ENCODE measurements around the gene CLASP1.

Gene CLASP1

DNA sequence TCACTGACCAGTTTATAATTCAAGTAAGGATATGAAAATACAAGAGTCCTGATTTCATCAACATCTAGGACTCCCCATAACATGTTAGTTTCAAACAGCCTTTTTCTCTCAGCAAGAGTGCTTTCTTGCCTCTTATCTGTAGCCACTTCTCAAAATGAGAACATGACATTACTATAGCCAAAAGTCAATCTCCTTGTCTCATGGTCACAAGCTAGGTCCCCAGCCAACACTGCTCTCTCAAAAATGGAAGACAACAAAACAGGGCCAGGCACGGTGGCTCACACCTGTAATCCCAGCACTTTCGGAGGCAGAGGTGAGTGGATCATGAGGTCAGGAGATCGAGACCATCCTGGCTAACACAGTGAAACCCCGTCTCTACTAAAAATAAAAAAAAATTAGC is 15.8 kb downstream of the CLASP1 start:
- Histone ChIP-seq H3K79me2 (ENCODE audit: insufficient read depth, low read length) (peaks cover 83% of the 10 kb centered on the region), H3K9me3 (ENCODE audit: low read length) (no peaks in the 10 kb centered on the region), H3K27ac (ENCODE audit: low read depth, low read length, poor library complexity, severe bottlenecking) (no peak overlapping the region), H3F3A (ENCODE audit: insufficient read depth, low read length) (peaks cover 6% of the 10 kb centered on the region; the same call in 1 of the 2 replicates), H3K4me1 (ENCODE audit: insufficient read depth, low read length, severe bottlenecking) (peaks cover 25% of the 10 kb centered on the region), H3K4me2 (ENCODE audit: low read length) (no peak overlapping the region), H3K36me3 (ENCODE audit: insufficient read depth, low read length) (peaks cover 15% of the 10 kb centered on the region; the same call in 1 of the 2 replicates), H3K9ac (ENCODE audit: low read length) (no peak overlapping the region), H4K20me1 (ENCODE audit: insufficient read depth, low read length) (no peaks in the 10 kb centered on the region), H3K27me3 (ENCODE audit: insufficient read depth, low read length) (no peaks in the 10 kb centered on the region), H3K4me3 (ENCODE audit: low read depth, low read length, poor library complexity, severe bottlenecking) (no peak overlapping the region), H2AFZ (ENCODE audit: low read length) (no peak overlapping the region), H3K9me2 (ENCODE audit: low read depth, low read length) (no peaks in the 10 kb centered on the region)
- TF ChIP-seq EZH2 (IDR thresholded peaks at IDR 0.05; ENCODE audit: borderline replicate concordance, low read length) = no peak
- TF ChIP-seq, protein P1, sequence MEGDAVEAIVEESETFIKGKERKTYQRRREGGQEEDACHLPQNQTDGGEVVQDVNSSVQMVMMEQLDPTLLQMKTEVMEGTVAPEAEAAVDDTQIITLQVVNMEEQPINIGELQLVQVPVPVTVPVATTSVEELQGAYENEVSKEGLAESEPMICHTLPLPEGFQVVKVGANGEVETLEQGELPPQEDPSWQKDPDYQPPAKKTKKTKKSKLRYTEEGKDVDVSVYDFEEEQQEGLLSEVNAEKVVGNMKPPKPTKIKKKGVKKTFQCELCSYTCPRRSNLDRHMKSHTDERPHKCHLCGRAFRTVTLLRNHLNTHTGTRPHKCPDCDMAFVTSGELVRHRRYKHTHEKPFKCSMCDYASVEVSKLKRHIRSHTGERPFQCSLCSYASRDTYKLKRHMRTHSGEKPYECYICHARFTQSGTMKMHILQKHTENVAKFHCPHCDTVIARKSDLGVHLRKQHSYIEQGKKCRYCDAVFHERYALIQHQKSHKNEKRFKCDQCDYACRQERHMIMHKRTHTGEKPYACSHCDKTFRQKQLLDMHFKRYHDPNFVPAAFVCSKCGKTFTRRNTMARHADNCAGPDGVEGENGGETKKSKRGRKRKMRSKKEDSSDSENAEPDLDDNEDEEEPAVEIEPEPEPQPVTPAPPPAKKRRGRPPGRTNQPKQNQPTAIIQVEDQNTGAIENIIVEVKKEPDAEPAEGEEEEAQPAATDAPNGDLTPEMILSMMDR (IDR thresholded peaks at IDR 0.05; ENCODE audit: low read length) = no peak

DNA sequence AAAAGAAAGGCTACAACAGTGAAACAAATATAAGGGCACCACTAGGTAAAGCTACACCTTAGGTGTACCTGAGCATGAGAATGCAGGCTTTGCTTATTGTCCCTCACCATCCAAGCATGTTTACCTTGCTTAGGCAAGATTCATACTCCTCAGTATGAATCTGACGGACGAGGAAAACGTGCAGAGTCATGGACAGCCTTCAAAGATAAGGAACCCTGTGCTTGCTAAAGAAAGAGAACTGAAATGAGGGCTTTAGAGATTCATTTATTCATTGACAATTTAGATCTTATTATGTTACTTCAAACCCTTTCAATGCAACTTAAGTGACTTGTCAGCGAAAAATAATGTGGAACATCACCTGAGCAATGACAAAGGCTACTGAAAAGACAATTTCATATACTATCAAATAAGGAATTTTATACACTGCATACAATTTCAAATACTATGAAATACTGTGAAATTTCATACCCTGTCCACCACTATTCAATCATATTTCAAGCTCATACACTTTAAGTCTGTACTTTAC is 21.7 kb downstream of the CLASP1 start:
- H3K4me2 ChIP-seq (ENCODE audit: low read length) = no peak overlapping the region
- no peaks in the 10 kb centered on the region for H3K4me1 ChIP-seq (ENCODE audit: insufficient read depth, low read length, severe bottlenecking)
- H3F3A ChIP-seq (ENCODE audit: insufficient read depth, low read length) = no peaks in the 10 kb centered on the region
- H3K27me3 ChIP-seq (ENCODE audit: insufficient read depth, low read length) = no peaks in the 10 kb centered on the region
- H3K27ac ChIP-seq (ENCODE audit: low read depth, low read length, poor library complexity, severe bottlenecking) = no peak overlapping the region
- H4K20me1 ChIP-seq (ENCODE audit: insufficient read depth, low read length) = no peaks in the 10 kb centered on the region
- no peak overlapping the region for H3K4me3 ChIP-seq (ENCODE audit: low read depth, low read length, poor library complexity, severe bottlenecking)
- peaks cover 78% of the 10 kb centered on the region for H3K79me2 ChIP-seq (ENCODE audit: insufficient read depth, low read length)
- H3K9ac ChIP-seq (ENCODE audit: low read length) = no peak overlapping the region
- H3K9me3 ChIP-seq (ENCODE audit: low read length) = no peaks in the 10 kb centered on the region; the same call in 1 of the 2 replicates
- H2AFZ ChIP-seq (ENCODE audit: low read length) = no peak overlapping the region
- H3K9me2 ChIP-seq (ENCODE audit: low read depth, low read length) = no peaks in the 10 kb centered on the region
- peaks cover 19% of the 10 kb centered on the region for H3K36me3 ChIP-seq (ENCODE audit: insufficient read depth, low read length)
- TF ChIP-seq, protein P1 (IDR thresholded peaks at IDR 0.05; ENCODE audit: low read length) = no peak

DNA sequence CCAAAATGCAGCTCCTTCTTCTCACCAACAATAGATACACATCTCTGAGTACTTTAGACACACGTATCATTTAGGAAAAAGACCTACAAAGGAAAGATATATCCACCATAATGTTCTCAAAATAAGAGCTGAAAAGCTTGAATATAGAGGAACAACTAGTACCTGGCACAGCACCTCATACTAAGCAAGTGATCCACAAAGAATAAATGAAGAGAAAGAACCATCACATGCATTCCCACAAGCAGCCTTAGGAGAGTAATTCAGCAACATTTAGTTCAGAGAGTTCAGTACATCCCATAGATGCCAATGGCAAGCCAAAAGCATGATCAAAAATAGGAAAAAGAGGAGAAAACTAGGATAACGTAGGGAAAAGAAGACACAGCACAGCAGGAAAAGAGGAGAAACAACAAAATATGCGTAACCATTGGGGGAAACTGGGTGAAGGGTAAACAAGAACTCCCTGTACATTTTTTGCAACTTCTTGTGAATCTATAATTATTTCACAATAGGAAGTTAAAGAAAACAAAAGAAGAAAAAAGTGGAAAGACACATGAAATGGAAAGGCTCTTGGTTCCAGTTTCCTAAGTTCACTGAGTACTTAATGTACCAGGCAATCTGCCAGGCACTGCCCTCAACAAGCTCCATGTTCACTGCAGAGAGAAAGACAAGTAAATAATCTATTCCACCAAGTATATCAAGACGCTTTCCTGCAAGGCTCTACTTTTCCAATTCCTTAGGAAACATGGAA is 22.3 kb downstream of the CLASP1 start:
- no peak overlapping the region for H3K27ac ChIP-seq (ENCODE audit: low read depth, low read length, poor library complexity, severe bottlenecking)
- H3K4me2 ChIP-seq (ENCODE audit: low read length) = no peak overlapping the region
- no peaks in the 10 kb centered on the region; the same call in 1 of the 2 replicates for H3K9me3 ChIP-seq (ENCODE audit: low read length)
- TF ChIP-seq, protein P1 (IDR thresholded peaks at IDR 0.05; ENCODE audit: low read length) = no peak
- no peak for TF ChIP-seq EZH2 (IDR thresholded peaks at IDR 0.05; ENCODE audit: borderline replicate concordance, low read length)
- peaks cover 72% of the 10 kb centered on the region for H3K79me2 ChIP-seq (ENCODE audit: insufficient read depth, low read length)
- H3K4me3 ChIP-seq (ENCODE audit: low read depth, low read length, poor library complexity, severe bottlenecking) = no peak overlapping the region
- no peaks in the 10 kb centered on the region for H3F3A ChIP-seq (ENCODE audit: insufficient read depth, low read length)
- peaks cover 19% of the 10 kb centered on the region for H3K36me3 ChIP-seq (ENCODE audit: insufficient read depth, low read length)
- H3K9ac ChIP-seq (ENCODE audit: low read length) = no peak overlapping the region
- H2AFZ ChIP-seq (ENCODE audit: low read length) = no peak overlapping the region
- no peaks in the 10 kb centered on the region for H4K20me1 ChIP-seq (ENCODE audit: insufficient read depth, low read length)
- H3K4me1 ChIP-seq (ENCODE audit: insufficient read depth, low read length, severe bottlenecking) = no peaks in the 10 kb centered on the region
- H3K27me3 ChIP-seq (ENCODE audit: insufficient read depth, low read length) = no peaks in the 10 kb centered on the region
- H3K9me2 ChIP-seq (ENCODE audit: low read depth, low read length) = no peaks in the 10 kb centered on the region

All from OCI-LY1 (cell line).